Prostate gland (tissue), 2 donors: Measurements from ENCODE around the gene ILK. TPM values are rescaled to one million over a fixed set of nuclear protein-coding genes. Genes with fewer than 3 reads are reported as not detected.

Experiments used
- DNase-seq: peaks from one replicate; pipeline ENCODE4 v3.0.0-alpha.2; 2019; ENCODE audit warnings: low spot score
- H3K27ac ChIP-seq, 2 donors: fragments of 200-600 bp; sonication (generic); 2 replicates each; pipeline ENCODE4 v1.5.1; 2017 to 2019
- H3K27me3 ChIP-seq: fragments of 200-600 bp; sonication (generic); replicated peaks from 2 replicates; pipeline ENCODE4 v1.5.1; 2019; ENCODE audit not compliant: insufficient read depth
- H3K36me3 ChIP-seq, 2 donors: fragments of 200-600 bp; sonication (generic); 1 replicate in 1 of 2; 2 replicates in 1 of 2; pipeline versions ENCODE4 v1.5.1 to v1.8.1; 2017 to 2019
- H3K4me1 ChIP-seq: fragments of 200-600 bp; sonication (generic); replicated peaks from 2 replicates; pipeline ENCODE4 v1.5.1; 2019
- H3K4me3 ChIP-seq, 2 donors: fragments of 200-600 bp; sonication (generic); 2 replicates each; pipeline ENCODE4 v1.5.1; 2017 to 2019
- H3K9me3 ChIP-seq: fragments of 200-600 bp; sonication (generic); 2 replicates; pipeline ENCODE4 v1.5.1; 2017
- CTCF ChIP-seq, 4 experiments: fragments of 200-600 bp in 2 of 4; fragments of 450-650 bp in 2 of 4; sonication (generic) in 2 of 4; IDR thresholded peaks; 1 replicate in 3 of 4; 2 replicates in 1 of 4; pipeline ENCODE4 v1.5.1; 2016 to 2019; ENCODE audit warnings: antibody characterized with exemption in 4 of 4, mild to moderate bottlenecking in 2 of 4, moderate library complexity in 2 of 4
- POLR2A ChIP-seq: fragments of 450-650 bp; IDR thresholded peaks from one replicate; pipeline ENCODE4 v1.6.1; 2016; ENCODE audit warnings: antibody characterized with exemption, mild to moderate bottlenecking
- POLR2AphosphoS5 ChIP-seq: sonication (generic); formaldehyde crosslinking; IDR thresholded peaks from one replicate; pipeline ENCODE4 v1.6.1; 2017; ENCODE audit warnings: antibody characterized with exemption
- WGBS: methylation state at CpG from one replicate; pipeline ENCODE4 v1.1.5; 2018; 5-methylcytosine and 5-hydroxymethylcytosine counted together
- intact Hi-C: fragments of 100-400 bp; cut with DNase I; formaldehyde crosslinking; loops from one replicate; pipeline ENCODE4 v1.14.2; 2022
- total RNA-seq, 2 donors: library from RNA; depleted of rRNA; stranded (reverse); fragments of >200 nt; gene quantifications; one replicate each; pipeline ENCODE4 v1.1.0, GENCODE V29; 2016

The ILK gene
- total RNA-seq, 2 donors from 2014 or later, result 172 to 195 TPM

- WGBS, result 89% methylated on average over 4 of the region's 4 CpGs
- DNase-seq, result no peak
- H3K9me3 ChIP-seq, result no peaks in the 10 kb centered on the region
- H3K27me3 ChIP-seq, result no peaks in the 10 kb centered on the region
- H3K27ac ChIP-seq, result no peak overlapping the region
- H3K36me3 ChIP-seq, result no peaks in the 10 kb centered on the region
- no peak overlapping the region for H3K4me3 ChIP-seq
- TF ChIP-seq CTCF (IDR thresholded peaks at IDR 0.05), result no peak
- no peak for TF ChIP-seq POLR2AphosphoS5
- no peak for TF ChIP-seq POLR2A
- intact Hi-C loops, result no loop called here
- H3K4me1 ChIP-seq, result no peaks in the 10 kb centered on the region
Observed at GRCh38 chr11:6628526-6628925, 25.0 kb downstream of the ILK start.

DNA sequence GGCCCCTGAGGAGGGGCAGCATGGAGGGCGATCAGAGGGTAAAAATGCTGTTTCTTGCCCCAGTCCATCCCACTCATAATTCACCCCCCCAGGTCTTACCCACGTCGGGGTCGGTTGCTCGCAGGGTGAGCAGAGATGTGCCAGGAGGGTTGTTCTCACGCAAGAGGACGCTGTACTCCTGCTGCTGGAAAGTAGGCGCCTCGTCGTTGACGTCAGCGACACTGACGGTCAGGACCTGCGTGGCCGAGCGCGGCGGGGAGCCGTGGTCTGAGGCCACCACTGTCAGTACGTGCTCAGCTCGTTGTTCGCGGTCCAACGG is 26.0 kb downstream of the ILK start:
- intact Hi-C loops, result no loop called here
- H3K36me3 ChIP-seq, result no peaks in the 10 kb centered on the region
- no peak for DNase-seq

DNA sequence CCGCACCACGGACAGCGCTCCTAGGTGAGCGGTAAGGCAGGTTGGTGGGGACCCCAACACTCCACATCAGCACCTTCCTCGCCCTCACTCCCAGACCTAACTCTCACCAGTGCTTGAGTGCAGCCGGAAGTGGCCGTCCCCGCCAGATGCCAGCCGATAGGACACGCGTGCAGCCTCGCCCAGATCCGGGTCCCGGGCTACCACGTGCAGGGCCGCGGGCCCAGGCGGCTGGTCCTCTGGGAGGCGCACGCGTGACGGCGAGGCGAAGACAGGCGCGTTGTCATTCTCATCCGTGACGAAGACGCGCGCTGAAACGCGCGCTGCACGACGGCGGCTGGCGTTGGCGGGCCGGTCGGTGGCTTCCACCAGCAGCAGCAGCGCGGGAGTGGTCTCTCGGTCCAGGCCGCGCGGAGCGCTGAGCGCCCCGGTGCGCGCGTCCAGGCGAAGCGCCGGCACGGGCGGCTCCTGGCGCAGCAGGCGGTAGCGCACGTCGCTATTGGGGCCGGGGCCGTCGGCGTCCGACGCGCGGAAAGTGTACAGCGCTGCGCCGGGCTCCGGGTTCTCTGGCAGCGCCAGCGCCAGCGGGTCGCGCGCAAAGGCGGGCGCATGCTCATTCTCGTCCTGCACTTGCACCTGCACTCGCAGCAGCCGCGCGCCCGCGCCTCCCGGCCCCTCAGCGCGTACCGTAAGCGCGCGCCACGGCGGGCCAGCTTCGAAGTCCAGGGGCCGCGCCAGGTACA is 26.5 kb downstream of the ILK start:
- Histone ChIP-seq H3K9me3 (no peaks in the 10 kb centered on the region), H3K27me3 (no peaks in the 10 kb centered on the region), H3K27ac (no peak overlapping the region), H3K36me3 (no peaks in the 10 kb centered on the region), H3K4me3 (peak overlapping the region; percentile 5 to 16), H3K4me1 (no peaks in the 10 kb centered on the region)
- DNase-seq, result no peak
- TF ChIP-seq POLR2A (no peak), CTCF (IDR thresholded peaks at IDR 0.05) (no peak), POLR2AphosphoS5 (no peak)
- WGBS, result 73% methylated on average over 84 of the region's 102 CpGs
- intact Hi-C loops, result no loop called here

More for the DNA sequence above, 26.0 kb downstream of the ILK start:
- no peaks in the 10 kb centered on the region for H3K27me3 ChIP-seq
- no peaks in the 10 kb centered on the region for H3K4me1 ChIP-seq
- H3K4me3 ChIP-seq, result no peak overlapping the region
- WGBS, result 91% methylated on average over 24 of the region's 24 CpGs
- TF ChIP-seq POLR2AphosphoS5, result no peak
- no peak for TF ChIP-seq POLR2A
- no peak for TF ChIP-seq CTCF (IDR thresholded peaks at IDR 0.05)
- no peaks in the 10 kb centered on the region for H3K9me3 ChIP-seq
- no peak overlapping the region for H3K27ac ChIP-seq

DNA sequence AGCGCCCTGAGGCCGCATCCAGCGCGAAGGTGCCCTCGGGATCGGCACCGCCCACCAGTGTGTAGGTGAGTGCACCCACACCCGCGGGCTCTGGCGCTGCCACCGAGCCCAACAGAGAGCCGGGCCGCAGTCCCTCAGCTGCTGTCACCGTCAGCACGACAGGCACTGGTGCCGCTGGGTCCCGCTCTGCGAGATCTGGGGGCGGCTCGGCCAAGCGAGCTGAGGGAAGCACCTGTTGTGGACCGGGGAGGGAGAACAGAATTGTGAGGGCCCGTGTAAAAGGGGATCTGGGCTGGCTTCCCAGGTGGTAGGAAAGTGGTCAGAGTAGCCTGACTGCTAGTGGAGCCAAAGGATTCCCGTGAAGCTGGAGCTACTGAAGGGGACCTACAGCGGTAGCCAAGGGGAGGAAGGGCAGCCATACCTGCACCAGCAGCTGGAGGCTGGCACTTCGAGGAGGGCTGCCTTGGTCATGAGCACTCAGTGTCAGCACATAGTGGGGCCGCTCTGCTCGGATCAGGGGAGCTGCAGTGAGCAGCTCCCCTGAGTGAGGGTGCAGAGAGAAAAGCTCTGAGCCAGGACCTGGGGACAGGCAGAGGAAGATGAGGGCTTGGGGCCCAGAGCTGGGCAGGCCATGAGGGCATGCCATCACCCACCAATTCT is 27.2 kb downstream of the ILK start:
- no peak for TF ChIP-seq POLR2AphosphoS5
- TF ChIP-seq POLR2A, result no peak
- no peak for TF ChIP-seq CTCF (IDR thresholded peaks at IDR 0.05)
- intact Hi-C loops, result no loop called here
- peak overlapping the region; percentile 5 to 16 for H3K4me3 ChIP-seq
- no peak overlapping the region for H3K27ac ChIP-seq
- H3K27me3 ChIP-seq, result no peaks in the 10 kb centered on the region
- WGBS, result 78% methylated on average over 7 of the region's 28 CpGs
- no peak for DNase-seq
- no peaks in the 10 kb centered on the region for H3K9me3 ChIP-seq
- no peaks in the 10 kb centered on the region for H3K36me3 ChIP-seq
- H3K4me1 ChIP-seq, result no peaks in the 10 kb centered on the region
